ENCODE results near the gene COL9A3.

DNA sequence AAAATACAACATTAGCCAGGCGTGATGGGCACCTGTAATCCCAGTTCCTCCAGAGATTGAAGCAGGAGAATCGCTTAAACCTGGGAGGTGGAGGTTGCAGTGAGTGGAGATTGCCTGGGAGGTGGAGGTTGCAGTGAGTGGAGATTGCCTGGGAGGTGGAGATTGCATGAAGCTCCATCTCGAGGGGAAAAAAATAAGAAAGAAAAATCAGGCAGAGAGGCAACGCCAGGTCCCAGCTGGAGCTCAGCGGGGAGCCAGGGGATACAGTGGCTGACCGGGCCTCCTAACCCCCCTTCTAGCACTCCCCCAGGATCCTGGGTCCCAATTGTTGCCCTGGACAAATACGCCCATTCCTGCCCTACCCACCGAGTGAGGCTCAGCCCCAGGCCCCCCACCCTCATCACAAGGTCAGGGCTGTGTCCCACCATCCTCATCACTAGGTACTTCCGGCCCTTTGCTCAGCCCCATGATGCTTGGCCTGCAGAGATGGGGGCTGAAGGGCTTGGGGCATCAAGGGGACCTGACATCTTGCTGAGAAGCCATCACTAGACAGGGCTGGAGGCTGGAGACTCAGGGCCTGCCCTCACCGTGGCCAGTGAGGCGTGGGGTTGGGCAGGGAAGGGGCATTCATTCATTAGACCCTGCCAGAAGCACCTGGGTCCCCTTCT lies 10.3 kb upstream of the COL9A3 start:
- TF ChIP-seq, protein P1, sequence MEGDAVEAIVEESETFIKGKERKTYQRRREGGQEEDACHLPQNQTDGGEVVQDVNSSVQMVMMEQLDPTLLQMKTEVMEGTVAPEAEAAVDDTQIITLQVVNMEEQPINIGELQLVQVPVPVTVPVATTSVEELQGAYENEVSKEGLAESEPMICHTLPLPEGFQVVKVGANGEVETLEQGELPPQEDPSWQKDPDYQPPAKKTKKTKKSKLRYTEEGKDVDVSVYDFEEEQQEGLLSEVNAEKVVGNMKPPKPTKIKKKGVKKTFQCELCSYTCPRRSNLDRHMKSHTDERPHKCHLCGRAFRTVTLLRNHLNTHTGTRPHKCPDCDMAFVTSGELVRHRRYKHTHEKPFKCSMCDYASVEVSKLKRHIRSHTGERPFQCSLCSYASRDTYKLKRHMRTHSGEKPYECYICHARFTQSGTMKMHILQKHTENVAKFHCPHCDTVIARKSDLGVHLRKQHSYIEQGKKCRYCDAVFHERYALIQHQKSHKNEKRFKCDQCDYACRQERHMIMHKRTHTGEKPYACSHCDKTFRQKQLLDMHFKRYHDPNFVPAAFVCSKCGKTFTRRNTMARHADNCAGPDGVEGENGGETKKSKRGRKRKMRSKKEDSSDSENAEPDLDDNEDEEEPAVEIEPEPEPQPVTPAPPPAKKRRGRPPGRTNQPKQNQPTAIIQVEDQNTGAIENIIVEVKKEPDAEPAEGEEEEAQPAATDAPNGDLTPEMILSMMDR (IDR thresholded peaks at IDR 0.05; ENCODE audit: insufficient read depth, low read length, poor library complexity, severe bottlenecking), result no peak
- TF ChIP-seq EZH2phosphoT487 (conservative IDR thresholded peaks at IDR 0.05; ENCODE audit: low read length), result no peak

Measured in SU-DHL-6 (cell line).